ENCODE data around the gene SOX18.

Gene SOX18

DNA sequence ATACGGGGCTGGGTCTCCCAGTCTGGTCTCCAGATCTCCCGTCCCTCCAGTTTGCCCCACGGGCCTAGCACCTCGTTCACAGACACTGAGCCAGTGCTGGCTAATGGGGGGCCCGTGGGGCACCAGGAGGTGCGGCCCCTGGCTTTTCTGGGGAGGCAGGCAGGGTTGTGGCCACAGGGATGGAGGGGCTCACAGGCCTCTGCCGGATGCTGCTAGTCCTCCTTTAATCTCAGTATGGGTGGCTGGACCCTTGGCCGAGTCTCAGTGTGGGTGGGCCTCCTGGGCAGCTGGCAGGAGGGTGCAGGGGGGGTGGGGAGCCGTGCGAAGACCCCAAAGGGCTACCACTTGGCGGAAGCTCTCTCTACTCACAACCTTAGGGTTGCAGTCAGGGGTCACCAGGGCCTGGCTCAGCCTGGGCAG is 1.6 kb upstream of the SOX18 start:
- Histone ChIP-seq H3K27me3 (ENCODE audit: insufficient read depth, low read length, poor library complexity, severe bottlenecking) (no peaks in the 10 kb centered on the region), H2AFZ (ENCODE audit: low read length) (no peak overlapping the region), H3F3A (ENCODE audit: low read depth) (no peaks in the 10 kb centered on the region), H3K9me2 (replicated peaks; ENCODE audit: low read depth, low read length) (no peaks in the 10 kb centered on the region), H3K79me2 (ENCODE audit: insufficient read depth, low read length) (no peaks in the 10 kb centered on the region), H3K4me3 (ENCODE audit: low read length, poor library complexity, severe bottlenecking) (no peak overlapping the region), H3K9me3 (ENCODE audit: insufficient read depth, low read depth, low read length) (no peaks in the 10 kb centered on the region), H3K4me2 (ENCODE audit: low read depth, low read length, poor library complexity, severe bottlenecking) (no peak overlapping the region), H3K9ac (ENCODE audit: low read depth, low read length, poor library complexity, severe bottlenecking) (no peak overlapping the region), H3K4me1 (ENCODE audit: insufficient read depth, low read length, poor library complexity, severe bottlenecking) (peaks cover 12% of the 10 kb centered on the region), H3K36me3 (ENCODE audit: insufficient read depth, low read length) (no peaks in the 10 kb centered on the region), H4K20me1 (ENCODE audit: insufficient read depth, low read length, poor library complexity, severe bottlenecking) (no peaks in the 10 kb centered on the region)
- TF ChIP-seq, protein P1, sequence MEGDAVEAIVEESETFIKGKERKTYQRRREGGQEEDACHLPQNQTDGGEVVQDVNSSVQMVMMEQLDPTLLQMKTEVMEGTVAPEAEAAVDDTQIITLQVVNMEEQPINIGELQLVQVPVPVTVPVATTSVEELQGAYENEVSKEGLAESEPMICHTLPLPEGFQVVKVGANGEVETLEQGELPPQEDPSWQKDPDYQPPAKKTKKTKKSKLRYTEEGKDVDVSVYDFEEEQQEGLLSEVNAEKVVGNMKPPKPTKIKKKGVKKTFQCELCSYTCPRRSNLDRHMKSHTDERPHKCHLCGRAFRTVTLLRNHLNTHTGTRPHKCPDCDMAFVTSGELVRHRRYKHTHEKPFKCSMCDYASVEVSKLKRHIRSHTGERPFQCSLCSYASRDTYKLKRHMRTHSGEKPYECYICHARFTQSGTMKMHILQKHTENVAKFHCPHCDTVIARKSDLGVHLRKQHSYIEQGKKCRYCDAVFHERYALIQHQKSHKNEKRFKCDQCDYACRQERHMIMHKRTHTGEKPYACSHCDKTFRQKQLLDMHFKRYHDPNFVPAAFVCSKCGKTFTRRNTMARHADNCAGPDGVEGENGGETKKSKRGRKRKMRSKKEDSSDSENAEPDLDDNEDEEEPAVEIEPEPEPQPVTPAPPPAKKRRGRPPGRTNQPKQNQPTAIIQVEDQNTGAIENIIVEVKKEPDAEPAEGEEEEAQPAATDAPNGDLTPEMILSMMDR (conservative IDR thresholded peaks at IDR 0.05; ENCODE audit: low read length), result no peak
- no peak for TF ChIP-seq EZH2phosphoT487 (IDR thresholded peaks at IDR 0.05; ENCODE audit: borderline replicate concordance)

DNA sequence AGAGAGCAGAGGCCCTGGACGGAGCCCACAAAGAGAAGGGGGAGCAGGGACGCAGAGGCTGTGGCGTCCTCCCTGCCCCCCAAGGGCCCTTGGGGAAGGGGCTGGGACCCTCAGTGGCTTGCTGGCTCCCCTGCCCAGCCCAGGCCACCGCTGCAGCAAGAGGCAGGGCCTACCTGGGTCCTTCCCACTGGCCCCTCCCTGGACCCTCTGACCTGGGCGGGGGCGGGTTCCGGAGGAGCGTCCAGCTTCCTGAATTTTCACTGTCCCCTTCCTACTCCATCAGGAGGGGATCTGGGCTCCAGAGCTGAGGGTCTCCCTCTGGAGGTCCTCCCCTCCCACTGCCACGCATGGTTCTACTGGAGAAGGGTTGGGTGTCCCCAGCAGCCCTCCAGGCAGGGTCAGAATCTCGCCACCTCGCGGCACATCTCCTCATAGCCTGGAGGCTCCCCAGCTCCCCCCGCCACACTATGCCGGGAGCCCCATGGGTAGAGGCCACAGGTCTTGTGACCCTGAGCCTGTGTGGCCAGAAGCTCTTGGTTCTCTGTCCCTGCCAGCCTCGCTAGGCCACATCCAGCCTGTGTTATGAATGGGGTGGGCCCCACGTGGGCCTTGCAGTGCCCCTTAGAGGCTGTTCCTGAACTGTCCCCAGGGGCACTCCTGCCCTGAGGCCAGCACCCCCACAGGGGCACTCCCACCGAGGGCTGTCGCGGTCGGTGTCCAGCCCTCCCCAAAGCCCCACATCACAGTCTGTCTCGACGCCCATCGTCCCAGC is 1.0 kb upstream of the SOX18 start:
- H3K79me2 ChIP-seq (ENCODE audit: insufficient read depth, low read length), result no peaks in the 10 kb centered on the region
- no peak for TF ChIP-seq EZH2phosphoT487 (IDR thresholded peaks at IDR 0.05; ENCODE audit: borderline replicate concordance)
- TF ChIP-seq, protein P1 (conservative IDR thresholded peaks at IDR 0.05; ENCODE audit: low read length), result no peak
- no peaks in the 10 kb centered on the region for H4K20me1 ChIP-seq (ENCODE audit: insufficient read depth, low read length, poor library complexity, severe bottlenecking)
- no peak overlapping the region for H2AFZ ChIP-seq (ENCODE audit: low read length)
- no peak overlapping the region for H3K4me2 ChIP-seq (ENCODE audit: low read depth, low read length, poor library complexity, severe bottlenecking)
- no peaks in the 10 kb centered on the region for H3K27me3 ChIP-seq (ENCODE audit: insufficient read depth, low read length, poor library complexity, severe bottlenecking)
- no peaks in the 10 kb centered on the region for H3K9me3 ChIP-seq (ENCODE audit: insufficient read depth, low read depth, low read length)
- no peaks in the 10 kb centered on the region for H3F3A ChIP-seq (ENCODE audit: low read depth)
- H3K4me3 ChIP-seq (ENCODE audit: low read length, poor library complexity, severe bottlenecking), result no peak overlapping the region
- no peaks in the 10 kb centered on the region for H3K36me3 ChIP-seq (ENCODE audit: insufficient read depth, low read length)
- peaks cover 12% of the 10 kb centered on the region for H3K4me1 ChIP-seq (ENCODE audit: insufficient read depth, low read length, poor library complexity, severe bottlenecking)
- no peak overlapping the region for H3K9ac ChIP-seq (ENCODE audit: low read depth, low read length, poor library complexity, severe bottlenecking)
- no peaks in the 10 kb centered on the region for H3K9me2 ChIP-seq (replicated peaks; ENCODE audit: low read depth, low read length)

DNA sequence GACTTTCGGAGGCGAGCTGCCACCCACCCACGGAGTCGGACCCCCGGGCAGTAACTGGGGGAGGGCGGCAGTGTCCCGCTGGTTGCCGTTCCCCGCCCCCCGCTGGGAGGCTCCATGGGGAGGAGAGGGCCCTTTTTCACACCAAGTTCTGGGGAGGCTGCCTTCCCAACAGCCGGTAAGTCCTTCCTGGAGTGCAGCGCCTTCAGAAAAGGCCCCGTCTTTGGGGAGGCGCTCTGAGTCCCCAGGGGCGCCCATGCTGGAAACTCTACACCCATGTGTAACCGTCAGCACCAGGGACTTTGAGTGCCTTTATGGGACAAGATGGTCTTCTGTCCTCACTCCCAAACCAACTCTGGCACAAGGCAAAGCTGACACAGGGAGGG is 430 bp upstream of the SOX18 start:
- Histone ChIP-seq H3K4me1 (ENCODE audit: insufficient read depth, low read length, poor library complexity, severe bottlenecking) (peaks cover 12% of the 10 kb centered on the region), H3K9ac (ENCODE audit: low read depth, low read length, poor library complexity, severe bottlenecking) (no peak overlapping the region), H3K36me3 (ENCODE audit: insufficient read depth, low read length) (no peaks in the 10 kb centered on the region), H2AFZ (ENCODE audit: low read length) (no peak overlapping the region), H3K4me3 (ENCODE audit: low read length, poor library complexity, severe bottlenecking) (no peak overlapping the region), H3K9me3 (ENCODE audit: insufficient read depth, low read depth, low read length) (no peaks in the 10 kb centered on the region), H3K79me2 (ENCODE audit: insufficient read depth, low read length) (no peaks in the 10 kb centered on the region), H3K4me2 (ENCODE audit: low read depth, low read length, poor library complexity, severe bottlenecking) (no peak overlapping the region), H3F3A (ENCODE audit: low read depth) (no peaks in the 10 kb centered on the region), H3K27me3 (ENCODE audit: insufficient read depth, low read length, poor library complexity, severe bottlenecking) (no peaks in the 10 kb centered on the region), H4K20me1 (ENCODE audit: insufficient read depth, low read length, poor library complexity, severe bottlenecking) (no peaks in the 10 kb centered on the region), H3K9me2 (replicated peaks; ENCODE audit: low read depth, low read length) (no peaks in the 10 kb centered on the region)
- no peak for TF ChIP-seq EZH2phosphoT487 (IDR thresholded peaks at IDR 0.05; ENCODE audit: borderline replicate concordance)
- TF ChIP-seq, protein P1 (conservative IDR thresholded peaks at IDR 0.05; ENCODE audit: low read length), result no peak
